ENCODE measurements around the gene GRK3. TPM values are rescaled to one million over a fixed set of nuclear protein-coding genes. Genes with fewer than 3 reads are reported as not detected.

The GRK3 gene
- total RNA-seq, 1 experiment from 2014 or later: 0.37 TPM

DNA sequence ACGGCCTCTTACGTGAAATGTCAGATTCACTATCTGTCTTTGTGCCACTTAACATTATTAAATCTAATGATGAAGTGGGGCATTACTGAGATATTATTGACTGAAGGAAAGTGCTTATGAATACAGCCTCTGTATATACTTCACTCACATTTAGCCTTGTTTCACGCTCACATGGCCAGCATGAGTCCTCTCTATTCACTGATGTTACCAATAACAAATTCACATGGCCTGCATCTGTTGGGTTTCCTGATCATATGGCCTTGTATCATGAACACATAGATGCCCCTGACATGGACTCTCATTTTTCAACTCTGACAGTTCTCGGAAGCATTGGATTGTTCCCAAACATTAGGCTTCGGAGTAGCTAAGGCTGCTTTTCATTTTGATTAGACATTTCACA lies 109.2 kb downstream of the GRK3 start:
- peaks cover 22% of the 10 kb centered on the region for H3K27me3 ChIP-seq (ENCODE audit: insufficient read depth, low read depth)
- POLR2A ChIA-PET (ENCODE audit: unreplicated experiment): no interaction called here
- no peaks in the 10 kb centered on the region for H3K9me2 ChIP-seq (ENCODE audit: insufficient read depth)
- no TSS peak for BruUV-seq (replicated peaks)
- H3F3A ChIP-seq (ENCODE audit: insufficient read depth, low read depth): no peaks in the 10 kb centered on the region
- DNase-seq: no peak
- H2AFZ ChIP-seq: no peak overlapping the region
- no peak for TF ChIP-seq CTCF (conservative IDR thresholded peaks at IDR 0.05)
- no peak for TF ChIP-seq EZH2 (IDR thresholded peaks at IDR 0.05; ENCODE audit: low read depth)
- H4K20me1 ChIP-seq (ENCODE audit: insufficient read depth): no peaks in the 10 kb centered on the region
- H3K27ac ChIP-seq: no peak overlapping the region
- intact Hi-C loops (cut with micrococcal nuclease; ENCODE audit: unreplicated experiment): no loop called here
- CTCF ChIA-PET: no interaction called here
- no peak overlapping the region for H3K4me2 ChIP-seq
- H3K4me3 ChIP-seq: no peak overlapping the region
- H3K9me3 ChIP-seq (ENCODE audit: insufficient read depth, low read depth): no peaks in the 10 kb centered on the region
- H3K79me2 ChIP-seq (ENCODE audit: low read depth): no peaks in the 10 kb centered on the region
- no peaks in the 10 kb centered on the region for H3K4me1 ChIP-seq (replicated peaks; ENCODE audit: insufficient read depth)
- no peaks in the 10 kb centered on the region for H3K36me3 ChIP-seq (ENCODE audit: low read depth)

GRCh38 chr22:25677631-25678030 lies 113.2 kb downstream of the GRK3 start:
- Histone ChIP-seq H2AFZ (no peak overlapping the region), H3F3A (ENCODE audit: insufficient read depth, low read depth) (no peaks in the 10 kb centered on the region), H3K4me3 (no peak overlapping the region), H3K4me2 (no peak overlapping the region), H3K9me2 (ENCODE audit: insufficient read depth) (no peaks in the 10 kb centered on the region), H3K4me1 (replicated peaks; ENCODE audit: insufficient read depth) (no peaks in the 10 kb centered on the region), H3K9me3 (ENCODE audit: insufficient read depth, low read depth) (no peaks in the 10 kb centered on the region), H3K36me3 (ENCODE audit: low read depth) (no peaks in the 10 kb centered on the region), H3K27me3 (ENCODE audit: insufficient read depth, low read depth) (peaks cover 22% of the 10 kb centered on the region), H3K79me2 (ENCODE audit: low read depth) (no peaks in the 10 kb centered on the region), H4K20me1 (ENCODE audit: insufficient read depth) (no peaks in the 10 kb centered on the region), H3K27ac (no peak overlapping the region)
- BruUV-seq (replicated peaks): no TSS peak
- intact Hi-C loops (cut with micrococcal nuclease; ENCODE audit: unreplicated experiment): no loop called here
- no peak for DNase-seq
- no peak for TF ChIP-seq CTCF (conservative IDR thresholded peaks at IDR 0.05)
- no peak for TF ChIP-seq EZH2 (IDR thresholded peaks at IDR 0.05; ENCODE audit: low read depth)
- CTCF ChIA-PET: no interaction called here
- POLR2A ChIA-PET (ENCODE audit: unreplicated experiment): no interaction called here

DNA sequence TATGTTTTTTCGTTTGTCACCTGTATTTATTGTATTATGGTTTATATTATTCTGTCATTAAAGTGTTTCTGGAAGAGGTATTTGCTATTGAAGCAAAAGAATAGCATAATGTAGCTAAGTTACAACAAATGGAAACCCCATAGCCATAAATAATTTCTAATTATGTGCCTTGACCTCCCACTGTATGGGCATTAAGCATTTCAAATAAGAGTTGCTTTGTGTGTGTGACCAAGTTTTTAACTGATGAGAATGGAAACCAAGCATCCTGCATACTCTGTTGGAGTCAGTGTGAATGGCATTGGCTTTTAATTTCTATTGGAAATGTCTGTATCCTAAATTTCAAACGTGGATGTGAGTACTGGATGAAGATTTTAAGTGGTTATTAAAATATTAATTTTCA lies 115.6 kb downstream of the GRK3 start:
- no TSS peak for BruUV-seq (replicated peaks)
- Histone ChIP-seq H2AFZ (no peak overlapping the region), H3K9me3 (ENCODE audit: insufficient read depth, low read depth) (no peaks in the 10 kb centered on the region), H3K79me2 (ENCODE audit: low read depth) (no peaks in the 10 kb centered on the region), H4K20me1 (ENCODE audit: insufficient read depth) (no peaks in the 10 kb centered on the region), H3K36me3 (ENCODE audit: low read depth) (no peaks in the 10 kb centered on the region), H3F3A (ENCODE audit: insufficient read depth, low read depth) (no peaks in the 10 kb centered on the region), H3K27ac (no peak overlapping the region), H3K9me2 (ENCODE audit: insufficient read depth) (no peaks in the 10 kb centered on the region), H3K27me3 (ENCODE audit: insufficient read depth, low read depth) (peaks cover 10% of the 10 kb centered on the region; the same call in 1 of the 2 replicates), H3K4me2 (no peak overlapping the region), H3K4me1 (replicated peaks; ENCODE audit: insufficient read depth) (no peaks in the 10 kb centered on the region), H3K4me3 (no peak overlapping the region)
- no peak for DNase-seq
- no peak for TF ChIP-seq EZH2 (IDR thresholded peaks at IDR 0.05; ENCODE audit: low read depth)
- TF ChIP-seq CTCF (conservative IDR thresholded peaks at IDR 0.05): no peak
- ChIA-PET POLR2A (ENCODE audit: unreplicated experiment) (no interaction called here), CTCF (no interaction called here)
- intact Hi-C loops (cut with micrococcal nuclease; ENCODE audit: unreplicated experiment): no loop called here
